ENCODE results near the gene ANO5.

ANO5 gene

DNA sequence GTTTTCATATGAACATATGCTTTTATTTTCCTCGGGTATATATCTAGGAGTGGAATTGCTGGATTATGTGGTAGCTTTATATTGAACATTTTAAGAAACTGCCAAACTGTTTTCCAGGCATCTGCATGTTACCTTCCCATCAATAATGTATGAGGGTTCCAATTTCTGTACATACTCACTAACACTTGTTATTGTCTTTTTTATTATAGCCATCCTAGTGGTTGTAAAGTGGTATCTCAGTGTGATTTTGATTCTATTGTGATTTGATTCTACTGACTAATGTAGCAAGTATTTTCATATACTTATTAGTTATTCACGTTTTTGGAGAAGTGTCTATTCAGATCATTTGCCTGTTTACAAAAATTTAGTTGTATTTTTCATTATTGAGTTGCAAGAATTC lies 2.0 kb downstream of the ANO5 start:
- peak overlapping the region; percentile 96 to 99 (median 96) for H3K4me3 Mint-ChIP-seq
- no peaks in the 10 kb centered on the region for H3K36me3 Mint-ChIP-seq (ENCODE audit: low read depth)
- H3K27me3 Mint-ChIP-seq (ENCODE audit: low read depth), result peaks cover 37% of the 10 kb centered on the region
- TF ChIP-seq, protein P1, sequence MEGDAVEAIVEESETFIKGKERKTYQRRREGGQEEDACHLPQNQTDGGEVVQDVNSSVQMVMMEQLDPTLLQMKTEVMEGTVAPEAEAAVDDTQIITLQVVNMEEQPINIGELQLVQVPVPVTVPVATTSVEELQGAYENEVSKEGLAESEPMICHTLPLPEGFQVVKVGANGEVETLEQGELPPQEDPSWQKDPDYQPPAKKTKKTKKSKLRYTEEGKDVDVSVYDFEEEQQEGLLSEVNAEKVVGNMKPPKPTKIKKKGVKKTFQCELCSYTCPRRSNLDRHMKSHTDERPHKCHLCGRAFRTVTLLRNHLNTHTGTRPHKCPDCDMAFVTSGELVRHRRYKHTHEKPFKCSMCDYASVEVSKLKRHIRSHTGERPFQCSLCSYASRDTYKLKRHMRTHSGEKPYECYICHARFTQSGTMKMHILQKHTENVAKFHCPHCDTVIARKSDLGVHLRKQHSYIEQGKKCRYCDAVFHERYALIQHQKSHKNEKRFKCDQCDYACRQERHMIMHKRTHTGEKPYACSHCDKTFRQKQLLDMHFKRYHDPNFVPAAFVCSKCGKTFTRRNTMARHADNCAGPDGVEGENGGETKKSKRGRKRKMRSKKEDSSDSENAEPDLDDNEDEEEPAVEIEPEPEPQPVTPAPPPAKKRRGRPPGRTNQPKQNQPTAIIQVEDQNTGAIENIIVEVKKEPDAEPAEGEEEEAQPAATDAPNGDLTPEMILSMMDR (IDR thresholded peaks at IDR 0.05; ENCODE audit: unreplicated experiment in 3 of 3), result no peak
- H3K9me3 Mint-ChIP-seq, result no peaks in the 10 kb centered on the region
- H3K4me1 Mint-ChIP-seq, result peaks cover 18% of the 10 kb centered on the region
- no peak overlapping the region for H3K27ac Mint-ChIP-seq

DNA sequence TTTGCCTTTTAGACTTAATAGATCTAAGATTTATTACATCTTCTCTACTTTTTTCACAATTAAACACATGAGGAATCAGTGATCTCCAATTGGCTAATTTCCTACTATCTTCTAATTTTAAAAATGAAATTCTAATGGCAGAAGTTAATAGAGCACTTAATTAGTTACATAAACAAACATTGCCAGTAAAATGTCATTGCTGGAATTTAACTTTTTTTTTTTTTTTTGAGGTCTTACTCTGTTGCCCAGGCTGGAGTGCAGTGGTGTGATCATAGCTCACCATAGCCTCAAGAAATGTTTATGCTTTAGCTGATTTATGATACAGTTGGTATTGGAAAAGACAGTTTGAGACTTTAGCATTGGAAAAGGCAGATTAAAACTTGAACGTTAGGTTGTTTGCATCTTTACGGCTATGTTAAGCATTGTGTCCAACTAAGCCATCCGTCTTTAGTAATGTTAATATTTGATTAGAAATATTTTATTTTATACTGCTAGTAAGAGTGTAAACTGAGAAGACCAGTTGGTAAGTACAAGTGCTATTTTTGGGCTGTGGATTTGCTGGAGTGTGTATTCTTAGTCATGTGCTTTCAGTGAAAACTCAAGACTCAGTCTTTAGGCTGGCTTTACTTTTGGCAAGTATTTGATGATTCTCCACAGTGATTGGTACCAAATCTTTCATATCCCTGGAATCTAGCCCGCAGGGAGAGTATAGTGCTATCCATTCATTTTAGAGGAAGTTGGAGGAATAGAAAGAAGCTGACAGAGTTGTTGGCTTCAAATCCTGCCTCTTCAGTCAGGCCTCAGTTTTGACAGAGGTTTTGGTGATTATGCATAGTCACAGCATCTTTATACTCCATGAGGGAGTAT lies 4.5 kb downstream of the ANO5 start:
- Mint-ChIP-seq H3K4me1 (peaks cover 18% of the 10 kb centered on the region), H3K27me3 (ENCODE audit: low read depth) (peaks cover 22% of the 10 kb centered on the region), H3K27ac (no peak overlapping the region), H3K9me3 (no peaks in the 10 kb centered on the region), H3K36me3 (ENCODE audit: low read depth) (no peaks in the 10 kb centered on the region), H3K4me3 (no peak overlapping the region)
- TF ChIP-seq, protein P1 (IDR thresholded peaks at IDR 0.05; ENCODE audit: unreplicated experiment in 3 of 3), result no peak

DNA sequence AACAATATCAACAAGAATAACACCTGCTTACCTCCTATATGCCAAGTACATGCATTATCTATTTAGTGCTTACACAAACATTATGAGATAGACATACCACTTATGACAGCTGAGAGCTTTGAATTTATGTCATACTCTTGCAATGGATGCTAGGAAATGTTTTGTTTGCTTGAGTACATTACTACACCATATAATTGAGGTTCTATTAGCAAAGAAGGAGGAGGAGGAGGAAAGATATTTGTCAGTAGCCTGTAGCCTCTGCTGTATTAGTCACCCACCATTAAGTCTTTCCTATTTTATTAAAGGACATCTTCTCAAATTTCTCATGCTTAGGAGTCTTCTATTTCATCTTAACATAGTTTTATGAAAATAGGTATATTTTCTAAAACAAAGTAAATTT lies 6.4 kb downstream of the ANO5 start:
- Mint-ChIP-seq H3K27me3 (ENCODE audit: low read depth) (peaks cover 6% of the 10 kb centered on the region), H3K4me3 (no peak overlapping the region), H3K36me3 (ENCODE audit: low read depth) (no peaks in the 10 kb centered on the region), H3K9me3 (no peaks in the 10 kb centered on the region), H3K4me1 (peaks cover 13% of the 10 kb centered on the region), H3K27ac (no peak overlapping the region)
- TF ChIP-seq, protein P1 (IDR thresholded peaks at IDR 0.05; ENCODE audit: unreplicated experiment in 3 of 3), result no peak

DNA sequence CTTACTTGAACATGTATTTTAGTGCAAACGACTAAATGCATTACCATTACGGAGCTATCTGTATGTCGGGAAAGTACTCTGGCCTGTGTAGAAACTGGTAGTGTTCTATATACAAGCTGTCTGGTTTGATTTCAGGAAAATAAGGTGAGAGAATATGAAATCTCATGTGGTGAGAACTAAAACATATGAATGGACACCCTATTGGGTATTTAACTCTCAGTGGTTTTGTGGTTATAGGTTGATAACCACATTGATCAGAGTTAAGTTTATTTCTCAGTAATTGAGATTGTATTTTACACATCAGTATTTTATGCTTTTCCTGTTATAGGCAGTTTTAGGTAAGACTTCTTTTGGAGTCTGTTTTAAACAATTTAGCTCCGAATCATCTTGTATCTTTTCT lies 10.4 kb downstream of the ANO5 start:
- Mint-ChIP-seq H3K36me3 (ENCODE audit: low read depth) (no peaks in the 10 kb centered on the region), H3K4me1 (no peaks in the 10 kb centered on the region), H3K9me3 (no peaks in the 10 kb centered on the region), H3K4me3 (no peak overlapping the region), H3K27ac (no peak overlapping the region), H3K27me3 (ENCODE audit: low read depth) (no peaks in the 10 kb centered on the region)
- TF ChIP-seq, protein P1 (IDR thresholded peaks at IDR 0.05; ENCODE audit: unreplicated experiment in 3 of 3), result no peak

DNA sequence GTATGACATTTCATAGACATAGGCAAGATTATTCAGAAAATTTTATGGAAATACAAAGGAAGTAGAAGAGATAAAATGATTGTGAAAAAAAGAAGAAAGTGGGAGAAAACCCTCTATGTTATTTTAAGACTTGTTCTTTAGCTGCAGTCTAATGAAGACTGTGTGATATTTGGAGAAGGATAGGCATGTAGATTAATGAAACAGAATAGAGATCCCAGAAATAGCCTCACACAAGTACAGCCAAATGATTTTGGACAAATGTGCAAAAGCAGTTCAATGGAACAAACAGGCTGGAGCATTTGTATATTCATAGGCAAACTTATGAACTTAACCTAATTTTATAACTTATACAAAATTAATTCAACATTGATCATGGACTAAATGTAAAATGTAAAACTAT lies 14.3 kb downstream of the ANO5 start:
- no peak overlapping the region for H3K4me3 Mint-ChIP-seq
- H3K36me3 Mint-ChIP-seq (ENCODE audit: low read depth), result no peaks in the 10 kb centered on the region
- H3K27ac Mint-ChIP-seq, result no peak overlapping the region
- no peaks in the 10 kb centered on the region for H3K4me1 Mint-ChIP-seq
- TF ChIP-seq, protein P1 (IDR thresholded peaks at IDR 0.05; ENCODE audit: unreplicated experiment in 3 of 3), result no peak
- H3K27me3 Mint-ChIP-seq (ENCODE audit: low read depth), result no peaks in the 10 kb centered on the region
- no peaks in the 10 kb centered on the region for H3K9me3 Mint-ChIP-seq
